ENCODE results near the gene PCA3.

DNA sequence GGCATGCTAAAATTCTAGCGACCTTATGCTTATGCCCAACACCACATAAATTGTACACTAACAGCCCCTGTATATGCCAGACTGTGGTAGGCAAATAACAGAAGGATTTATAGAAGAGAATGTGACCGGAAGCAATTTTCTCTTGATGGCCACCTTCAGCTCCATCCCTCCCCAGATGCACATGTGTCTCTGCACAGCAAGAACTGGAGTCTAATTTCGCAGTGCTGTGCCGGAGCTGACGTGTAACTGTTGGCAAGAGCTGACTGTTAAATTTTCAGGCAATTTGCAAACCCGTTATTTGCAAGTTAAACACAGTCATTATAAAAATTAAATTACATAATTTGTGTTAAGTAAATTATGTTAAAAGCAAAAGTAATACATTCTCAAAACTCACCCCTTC is 48.4 kb downstream of the PCA3 start:
- TF ChIP-seq, protein P1, sequence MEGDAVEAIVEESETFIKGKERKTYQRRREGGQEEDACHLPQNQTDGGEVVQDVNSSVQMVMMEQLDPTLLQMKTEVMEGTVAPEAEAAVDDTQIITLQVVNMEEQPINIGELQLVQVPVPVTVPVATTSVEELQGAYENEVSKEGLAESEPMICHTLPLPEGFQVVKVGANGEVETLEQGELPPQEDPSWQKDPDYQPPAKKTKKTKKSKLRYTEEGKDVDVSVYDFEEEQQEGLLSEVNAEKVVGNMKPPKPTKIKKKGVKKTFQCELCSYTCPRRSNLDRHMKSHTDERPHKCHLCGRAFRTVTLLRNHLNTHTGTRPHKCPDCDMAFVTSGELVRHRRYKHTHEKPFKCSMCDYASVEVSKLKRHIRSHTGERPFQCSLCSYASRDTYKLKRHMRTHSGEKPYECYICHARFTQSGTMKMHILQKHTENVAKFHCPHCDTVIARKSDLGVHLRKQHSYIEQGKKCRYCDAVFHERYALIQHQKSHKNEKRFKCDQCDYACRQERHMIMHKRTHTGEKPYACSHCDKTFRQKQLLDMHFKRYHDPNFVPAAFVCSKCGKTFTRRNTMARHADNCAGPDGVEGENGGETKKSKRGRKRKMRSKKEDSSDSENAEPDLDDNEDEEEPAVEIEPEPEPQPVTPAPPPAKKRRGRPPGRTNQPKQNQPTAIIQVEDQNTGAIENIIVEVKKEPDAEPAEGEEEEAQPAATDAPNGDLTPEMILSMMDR (conservative IDR thresholded peaks at IDR 0.05; ENCODE audit: low read depth, low read length) = no peak
- no peak for TF ChIP-seq EZH2 (IDR thresholded peaks at IDR 0.05; ENCODE audit: borderline replicate concordance, low read depth, low read length, poor library complexity, severe bottlenecking)

All from A673 (cell line).